Measurements from ENCODE around the gene ASPSCR1. TPM values are rescaled to one million over a fixed set of nuclear protein-coding genes. Genes with fewer than 3 reads are reported as not detected.

ASPSCR1 gene
- total and polyA plus RNA-seq, 9 of the 15 experiments (the other 6 are each of a cell fraction or from before 2014, with no cell fraction given) = 0.90 to 36.9 (median 11.6) TPM

DNA sequence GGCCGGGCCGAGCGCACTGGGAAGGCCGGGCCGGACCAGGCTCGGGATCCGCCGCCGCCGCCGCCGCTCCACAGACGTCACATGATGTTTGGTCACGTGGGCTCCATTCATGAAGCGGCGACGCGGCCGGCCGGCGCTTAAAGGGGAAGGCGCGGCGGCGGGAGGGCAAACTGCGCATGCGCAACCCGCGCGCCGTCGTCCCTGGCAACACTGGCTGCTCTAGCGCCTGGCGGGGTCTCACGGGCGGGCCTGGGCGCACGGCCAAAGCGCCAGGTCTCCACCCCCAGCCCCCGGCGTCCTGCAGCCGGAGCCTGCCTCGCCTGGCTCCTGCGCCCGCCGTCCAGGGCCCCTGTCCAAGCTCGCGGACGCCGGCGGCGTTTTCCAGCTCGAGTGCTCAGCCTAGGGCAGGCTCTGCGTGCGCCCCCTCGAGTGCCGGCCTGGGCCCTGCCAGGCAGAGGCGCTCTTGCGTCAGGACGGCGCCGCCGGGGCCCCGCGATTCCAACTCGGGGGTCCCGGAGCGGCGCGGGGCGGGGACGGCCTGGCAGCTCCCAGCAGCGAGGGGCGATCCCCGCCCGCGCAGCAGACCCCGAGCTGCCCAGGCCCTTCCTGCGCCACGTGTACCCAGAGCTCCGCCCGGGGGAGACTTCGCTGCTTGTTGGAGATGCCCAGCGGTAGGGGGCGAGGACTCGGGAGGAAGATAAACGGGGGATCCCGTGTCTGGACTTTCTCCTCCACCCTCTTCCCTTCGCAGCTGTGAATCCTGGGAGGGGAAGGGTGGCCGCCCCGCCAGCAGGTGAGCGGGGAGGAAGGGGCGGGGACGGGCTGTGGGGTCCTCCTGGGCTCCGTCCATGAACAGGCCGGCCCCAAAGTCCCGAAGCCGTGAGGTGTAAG is 49.5 kb upstream of the ASPSCR1 start, which contains the start of gene MAFG (continued):
- TF ChIP-seq MYC (IDR thresholded peaks at IDR 0.05; ENCODE audit: low read depth, low read length) (peak; percentile 59), MYC (CRISPR knock-in tag; IDR thresholded peaks at IDR 0.05; ENCODE audit: borderline replicate concordance, low read depth) (no peak), SP1 (CRISPR knock-in tag; IDR thresholded peaks at IDR 0.05) (0 out of 2 replicates have a peak, but pooled peaks have one; percentile 21), JUN (IDR thresholded peaks at IDR 0.05; ENCODE audit: borderline replicate concordance, low read depth, low read length) (peak; percentile 14; the same call in 1 of the 2 replicates), JUN (CRISPR knock-in tag; IDR thresholded peaks at IDR 0.05; ENCODE audit: borderline replicate concordance) (peak; percentile 76; the same call in 1 of the 2 replicates), ILF3 (IDR thresholded peaks at IDR 0.05; ENCODE audit: borderline replicate concordance) (no peak), RNF2 (IDR thresholded peaks at IDR 0.05) (no peak), PHB2 (IDR thresholded peaks at IDR 0.05; ENCODE audit: low read depth) (no peak), MECOM (CRISPR knock-in tag; IDR thresholded peaks at IDR 0.05) (no peak), FOSL1 (tag; conservative IDR thresholded peaks at IDR 0.05) (no peak; the same call in 1 of the 2 replicates), ZNF75A (CRISPR knock-in tag; IDR thresholded peaks at IDR 0.05) (no peak), SIN3B (IDR thresholded peaks at IDR 0.05; ENCODE audit: low read depth) (peak; percentile 42; the same call in 1 of the 2 replicates), ZC3H11A (IDR thresholded peaks at IDR 0.05; ENCODE audit: low read depth, low read length) (no peak), RFX1 (IDR thresholded peaks at IDR 0.05) (peak; percentile 88; the same call in 1 of the 2 replicates), ZNF347 (CRISPR knock-in tag; IDR thresholded peaks at IDR 0.05; ENCODE audit: low read depth) (no peak)
- TF ChIP-seq, protein P1, sequence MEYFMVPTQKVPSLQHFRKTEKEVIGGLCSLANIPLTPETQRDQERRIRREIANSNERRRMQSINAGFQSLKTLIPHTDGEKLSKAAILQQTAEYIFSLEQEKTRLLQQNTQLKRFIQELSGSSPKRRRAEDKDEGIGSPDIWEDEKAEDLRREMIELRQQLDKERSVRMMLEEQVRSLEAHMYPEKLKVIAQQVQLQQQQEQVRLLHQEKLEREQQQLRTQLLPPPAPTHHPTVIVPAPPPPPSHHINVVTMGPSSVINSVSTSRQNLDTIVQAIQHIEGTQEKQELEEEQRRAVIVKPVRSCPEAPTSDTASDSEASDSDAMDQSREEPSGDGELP (CRISPR knock-in tag; IDR thresholded peaks at IDR 0.05; ENCODE audit: borderline replicate concordance) = peak; percentile 41
- TF ChIP-seq, protein P2, sequence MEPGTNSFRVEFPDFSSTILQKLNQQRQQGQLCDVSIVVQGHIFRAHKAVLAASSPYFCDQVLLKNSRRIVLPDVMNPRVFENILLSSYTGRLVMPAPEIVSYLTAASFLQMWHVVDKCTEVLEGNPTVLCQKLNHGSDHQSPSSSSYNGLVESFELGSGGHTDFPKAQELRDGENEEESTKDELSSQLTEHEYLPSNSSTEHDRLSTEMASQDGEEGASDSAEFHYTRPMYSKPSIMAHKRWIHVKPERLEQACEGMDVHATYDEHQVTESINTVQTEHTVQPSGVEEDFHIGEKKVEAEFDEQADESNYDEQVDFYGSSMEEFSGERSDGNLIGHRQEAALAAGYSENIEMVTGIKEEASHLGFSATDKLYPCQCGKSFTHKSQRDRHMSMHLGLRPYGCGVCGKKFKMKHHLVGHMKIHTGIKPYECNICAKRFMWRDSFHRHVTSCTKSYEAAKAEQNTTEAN (CRISPR knock-in tag; IDR thresholded peaks at IDR 0.05) = peak; percentile 86; the same call in 1 of the 2 replicates
- TF ChIP-seq, protein P3, sequence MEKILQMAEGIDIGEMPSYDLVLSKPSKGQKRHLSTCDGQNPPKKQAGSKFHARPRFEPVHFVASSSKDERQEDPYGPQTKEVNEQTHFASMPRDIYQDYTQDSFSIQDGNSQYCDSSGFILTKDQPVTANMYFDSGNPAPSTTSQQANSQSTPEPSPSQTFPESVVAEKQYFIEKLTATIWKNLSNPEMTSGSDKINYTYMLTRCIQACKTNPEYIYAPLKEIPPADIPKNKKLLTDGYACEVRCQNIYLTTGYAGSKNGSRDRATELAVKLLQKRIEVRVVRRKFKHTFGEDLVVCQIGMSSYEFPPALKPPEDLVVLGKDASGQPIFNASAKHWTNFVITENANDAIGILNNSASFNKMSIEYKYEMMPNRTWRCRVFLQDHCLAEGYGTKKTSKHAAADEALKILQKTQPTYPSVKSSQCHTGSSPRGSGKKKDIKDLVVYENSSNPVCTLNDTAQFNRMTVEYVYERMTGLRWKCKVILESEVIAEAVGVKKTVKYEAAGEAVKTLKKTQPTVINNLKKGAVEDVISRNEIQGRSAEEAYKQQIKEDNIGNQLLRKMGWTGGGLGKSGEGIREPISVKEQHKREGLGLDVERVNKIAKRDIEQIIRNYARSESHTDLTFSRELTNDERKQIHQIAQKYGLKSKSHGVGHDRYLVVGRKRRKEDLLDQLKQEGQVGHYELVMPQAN (IDR thresholded peaks at IDR 0.05; ENCODE audit: borderline replicate concordance) = peak; percentile 52; the same call in 1 of the 2 replicates
- TF ChIP-seq, protein P4, sequence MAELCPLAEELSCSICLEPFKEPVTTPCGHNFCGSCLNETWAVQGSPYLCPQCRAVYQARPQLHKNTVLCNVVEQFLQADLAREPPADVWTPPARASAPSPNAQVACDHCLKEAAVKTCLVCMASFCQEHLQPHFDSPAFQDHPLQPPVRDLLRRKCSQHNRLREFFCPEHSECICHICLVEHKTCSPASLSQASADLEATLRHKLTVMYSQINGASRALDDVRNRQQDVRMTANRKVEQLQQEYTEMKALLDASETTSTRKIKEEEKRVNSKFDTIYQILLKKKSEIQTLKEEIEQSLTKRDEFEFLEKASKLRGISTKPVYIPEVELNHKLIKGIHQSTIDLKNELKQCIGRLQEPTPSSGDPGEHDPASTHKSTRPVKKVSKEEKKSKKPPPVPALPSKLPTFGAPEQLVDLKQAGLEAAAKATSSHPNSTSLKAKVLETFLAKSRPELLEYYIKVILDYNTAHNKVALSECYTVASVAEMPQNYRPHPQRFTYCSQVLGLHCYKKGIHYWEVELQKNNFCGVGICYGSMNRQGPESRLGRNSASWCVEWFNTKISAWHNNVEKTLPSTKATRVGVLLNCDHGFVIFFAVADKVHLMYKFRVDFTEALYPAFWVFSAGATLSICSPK (IDR thresholded peaks at IDR 0.05; ENCODE audit: borderline replicate concordance) = no peak
- TF ChIP-seq, protein P5, sequence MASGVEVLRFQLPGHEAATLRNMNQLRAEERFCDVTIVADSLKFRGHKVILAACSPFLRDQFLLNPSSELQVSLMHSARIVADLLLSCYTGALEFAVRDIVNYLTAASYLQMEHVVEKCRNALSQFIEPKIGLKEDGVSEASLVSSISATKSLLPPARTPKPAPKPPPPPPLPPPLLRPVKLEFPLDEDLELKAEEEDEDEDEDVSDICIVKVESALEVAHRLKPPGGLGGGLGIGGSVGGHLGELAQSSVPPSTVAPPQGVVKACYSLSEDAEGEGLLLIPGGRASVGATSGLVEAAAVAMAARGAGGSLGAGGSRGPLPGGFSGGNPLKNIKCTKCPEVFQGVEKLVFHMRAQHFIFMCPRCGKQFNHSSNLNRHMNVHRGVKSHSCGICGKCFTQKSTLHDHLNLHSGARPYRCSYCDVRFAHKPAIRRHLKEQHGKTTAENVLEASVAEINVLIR (CRISPR knock-in tag; IDR thresholded peaks at IDR 0.05) = peak; percentile 45; the same call in 1 of the 2 replicates

All from K562 (cell line).